PFSK-1 (cell line): ENCODE results near the gene PRKAG2.

Experiments
- FOXP2 ChIP-seq: optimal IDR thresholded peaks from 2 replicates; pipeline ENCODE3; 2011; ENCODE audit warnings: borderline replicate concordance, control low read depth, inconsistent platforms; ENCODE audit not compliant: insufficient read depth; ENCODE audit errors: extremely low read length, extremely low read depth
- POLR2AphosphoS5 ChIP-seq: IDR thresholded peaks from 2 replicates; pipeline ENCODE4 v1.6.1; 2012; ENCODE audit warnings: low read depth, mild to moderate bottlenecking, control low read depth, low read length, moderate library complexity
- REST ChIP-seq, 2 experiments: IDR thresholded peaks; 2 replicates each; pipeline versions ENCODE4 v1.6.1 to v1.8.0; 2011 to 2012; ENCODE audit warnings: low read depth in 2 of 2, low read length in 2 of 2, control low read depth in 1 of 2, inconsistent platforms in 1 of 2, mild to moderate bottlenecking in 1 of 2, moderate library complexity in 1 of 2; ENCODE audit not compliant: insufficient read depth in 1 of 2
- SIN3A ChIP-seq: IDR thresholded peaks from 2 replicates; pipeline ENCODE4 v1.6.1; 2012; ENCODE audit warnings: mild to moderate bottlenecking, low read length, moderate library complexity, borderline replicate concordance; ENCODE audit not compliant: insufficient read depth
- TAF1 ChIP-seq: IDR thresholded peaks from 2 replicates; pipeline ENCODE4 v1.6.1; 2012; ENCODE audit warnings: low read length, control low read depth, borderline replicate concordance; ENCODE audit not compliant: insufficient read depth

GRCh38 chr7:151876899-151877777 lies at the start of gene PRKAG2:
- TF ChIP-seq REST (IDR thresholded peaks at IDR 0.05; ENCODE audit: insufficient read depth in 1 of 2, low read depth in 2 of 2, low read length in 2 of 2) (no peak), SIN3A (no peak), TAF1 (no peak), POLR2AphosphoS5 (no peak), FOXP2 (no peak)
